HCT116 (cell line): Measurements from ENCODE around the gene ETNPPL. TPM values are rescaled to one million over a fixed set of nuclear protein-coding genes. Genes with fewer than 3 reads are reported as not detected.

Source experiments
- ATAC-seq: fragments of 200-7000 bp; cut with Tn5 transposase; 2 replicates; pipeline ENCODE4 v1.9.1; 2020; ENCODE audit warnings: mild to moderate bottlenecking, moderate library complexity
- BruUV-seq: library from RNA; stranded (reverse); fragments of 400-500 nt; replicated peaks from 2 replicates; lab custom pipeline; 2021; lab: Mats Ljungman, UMichigan
- CTCF ChIA-PET: fragments of 300-600 bp; sonication (Branson Sonifier 250); formaldehyde crosslinking; loops from one replicate; lab custom pipeline; 2021; ENCODE audit warnings: antibody characterized with exemption; lab: Charles Lee
- POLR2A ChIA-PET: fragments of 300-600, 350-600 bp; sonication (Branson Sonifier 250); formaldehyde crosslinking; loops from one replicate; lab custom pipeline; 2021; ENCODE audit warnings: antibody characterized with exemption; lab: Charles Lee
- RAD21 ChIA-PET, 2 experiments: fragments of 300-600 bp; sonication (Branson Sonifier 250); formaldehyde crosslinking; loops; one replicate each; lab custom pipeline; 2023; ENCODE audit warnings: low total read pairs in 2 of 2; ENCODE audit not compliant: uncharacterized antibody in 2 of 2, unreplicated experiment in 2 of 2, low non-redundant PET in 1 of 2; lab: Charles Lee
- DNase-seq: peaks from one replicate; pipeline ENCODE4 v3.0.0-alpha.2; 2010; ENCODE audit warnings: low read depth, low spot score
- H2AFZ ChIP-seq: fragments of 200-600 bp; shearing (Covaris generic), sonication (generic); 2 replicates; pipeline ENCODE4 v1.6.1; 2017; ENCODE audit warnings: low read depth, mixed run types, mixed read lengths, antibody characterized with exemption, low read length; ENCODE audit not compliant: poor library complexity, severe bottlenecking
- H3K27ac ChIP-seq: 2 replicates; pipeline ENCODE4 v1.5.1; 2012; ENCODE audit warnings: low read depth, low read length
- H3K27me3 ChIP-seq: fragments of 200-600 bp; sonication (generic); 2 replicates; pipeline ENCODE4 v1.6.1; 2016; ENCODE audit warnings: mixed run types, low read length, mixed read lengths; ENCODE audit not compliant: insufficient read depth
- H3K36me3 ChIP-seq, 2 experiments: fragments of 200-500 bp in 1 of 2; fragments of 200-600 bp in 1 of 2; sonication (Bioruptor generic) in 1 of 2; sonication (generic) in 1 of 2; 2 replicates each; pipeline versions ENCODE4 v1.5.1 to v1.6.1; 2014 to 2016; ENCODE audit warnings: low read length in 2 of 2, inconsistent platforms in 1 of 2, mixed read lengths in 1 of 2, mixed run types in 1 of 2; ENCODE audit not compliant: insufficient read depth in 2 of 2, control insufficient read depth in 1 of 2
- H3K4me1 ChIP-seq, 2 experiments: fragments of 200-600 bp in 1 of 2; sonication (generic) in 1 of 2; 2 replicates each; pipeline versions ENCODE4 v1.5.1 to v1.6.1; 2012 to 2017; ENCODE audit warnings: low read length in 2 of 2, inconsistent platforms in 1 of 2, mild to moderate bottlenecking in 1 of 2, mixed read lengths in 1 of 2, mixed run types in 1 of 2, moderate library complexity in 1 of 2; ENCODE audit not compliant: insufficient read depth in 2 of 2, control insufficient read depth in 1 of 2
- H3K4me2 ChIP-seq: fragments of 200-600 bp; sonication (generic); 2 replicates; pipeline ENCODE4 v1.6.1; 2017; ENCODE audit warnings: mixed run types, low read length, mixed read lengths
- H3K4me3 ChIP-seq, 2 experiments: fragments of 200-600 bp in 1 of 2; sonication (generic) in 1 of 2; replicated peaks in 1 of 2; 2 replicates each; pipeline ENCODE4 v1.5.1; 2011 to 2016; ENCODE audit warnings: low read length in 2 of 2, control low read depth in 1 of 2, low read depth in 1 of 2, mild to moderate bottlenecking in 1 of 2, mixed read lengths in 1 of 2, mixed run types in 1 of 2
- H3K79me2 ChIP-seq: fragments of 200-600 bp; sonication (generic); 2 replicates; pipeline ENCODE4 v1.6.1; 2017; ENCODE audit warnings: mild to moderate bottlenecking, mixed run types, low read length, moderate library complexity, mixed read lengths; ENCODE audit not compliant: insufficient read depth
- H3K9ac ChIP-seq: fragments of 200-600 bp; sonication (generic); 2 replicates; pipeline ENCODE4 v1.6.1; 2016; ENCODE audit warnings: low read length, mixed read lengths
- H3K9me2 ChIP-seq: fragments of 200-600 bp; sonication (generic), shearing (Covaris generic); 2 replicates; pipeline ENCODE4 v1.6.1; 2017; ENCODE audit warnings: mixed run types, mild to moderate bottlenecking, moderate library complexity; ENCODE audit not compliant: insufficient read depth
- H3K9me3 ChIP-seq, 2 experiments: fragments of 200-500 bp in 1 of 2; fragments of 200-600 bp in 1 of 2; sonication (Bioruptor generic) in 1 of 2; sonication (generic) in 1 of 2; 2 replicates each; pipeline ENCODE4 v1.6.1; 2014 to 2017; ENCODE audit warnings: low read length in 2 of 2, mixed read lengths in 2 of 2, inconsistent platforms in 1 of 2, low read depth in 1 of 2, mild to moderate bottlenecking in 1 of 2, mixed run types in 1 of 2, moderate library complexity in 1 of 2; ENCODE audit not compliant: control insufficient read depth in 1 of 2, insufficient read depth in 1 of 2
- H4K20me1 ChIP-seq: fragments of 200-600 bp; sonication (generic), shearing (Covaris generic); 2 replicates; pipeline ENCODE4 v1.6.1; 2017; ENCODE audit warnings: mixed run types, mild to moderate bottlenecking, moderate library complexity; ENCODE audit not compliant: insufficient read depth
- ATF3 ChIP-seq: IDR thresholded peaks from 2 replicates; pipeline ENCODE4 v1.6.1; 2012
- CBX3 ChIP-seq: IDR thresholded peaks from 2 replicates; pipeline ENCODE4 v1.6.1; 2012; ENCODE audit warnings: low read depth
- CEBPB ChIP-seq: IDR thresholded peaks from 2 replicates; pipeline ENCODE4 v1.6.1; 2012; ENCODE audit warnings: low read depth
- CTCF ChIP-seq, 3 experiments: fragments of 200-600 bp in 1 of 3; sonication (generic) in 1 of 3; IDR thresholded peaks in 2 of 3; conservative IDR thresholded peaks in 1 of 3; 2 replicates each; pipeline ENCODE4 v1.5.1; 2012 to 2017; ENCODE audit warnings: low read depth in 2 of 3, low read length in 2 of 3, antibody characterized with exemption in 1 of 3, borderline replicate concordance in 1 of 3, control low read depth in 1 of 3, mild to moderate bottlenecking in 1 of 3, mixed read lengths in 1 of 3, mixed run types in 1 of 3, moderate library complexity in 1 of 3; ENCODE audit not compliant: insufficient read depth in 1 of 3
- EGR1 ChIP-seq: IDR thresholded peaks from 2 replicates; pipeline ENCODE4 v1.6.1; 2012; ENCODE audit warnings: low read depth
- ELF1 ChIP-seq: IDR thresholded peaks from 2 replicates; pipeline ENCODE4 v1.6.1; 2012; ENCODE audit warnings: low read depth, borderline replicate concordance
- EZH2phosphoT487 ChIP-seq: fragments of 200-600 bp; IDR thresholded peaks from 2 replicates; pipeline ENCODE4 v1.6.1; 2018; ENCODE audit warnings: antibody characterized with exemption, borderline replicate concordance
- FOSL1 ChIP-seq: IDR thresholded peaks from 2 replicates; pipeline ENCODE4 v1.6.1; 2012; ENCODE audit warnings: low read depth
- JUND ChIP-seq: IDR thresholded peaks from 2 replicates; pipeline ENCODE4 v1.6.1; 2012
- POLR2AphosphoS5 ChIP-seq: IDR thresholded peaks from 2 replicates; pipeline ENCODE4 v1.6.1; 2011; ENCODE audit warnings: mild to moderate bottlenecking, low read depth, low read length, moderate library complexity
- REST ChIP-seq: IDR thresholded peaks from 2 replicates; pipeline ENCODE4 v1.6.1; 2012; ENCODE audit warnings: low read depth
- SP1 ChIP-seq: IDR thresholded peaks from 2 replicates; pipeline ENCODE4 v1.6.1; 2012; ENCODE audit warnings: low read depth
- TCF7L2 ChIP-seq: IDR thresholded peaks from 2 replicates; pipeline ENCODE4 v1.7.0; 2011; ENCODE audit warnings: borderline replicate concordance, inconsistent platforms; ENCODE audit not compliant: insufficient read depth, insufficient read length; ENCODE audit errors: extremely low read depth
- YY1 ChIP-seq: IDR thresholded peaks from 2 replicates; pipeline ENCODE4 v1.6.1; 2011; ENCODE audit warnings: low read length, low read depth, moderate library complexity, mild to moderate bottlenecking; ENCODE audit not compliant: insufficient replicate concordance; ENCODE audit errors: extremely low read depth
- ZFX ChIP-seq: fragments of 450-650 bp; IDR thresholded peaks from 2 replicates; pipeline ENCODE4 v1.6.1; 2017
- intact Hi-C: fragments of 100-400 bp; cut with micrococcal nuclease; formaldehyde crosslinking; loops from 2 replicates; pipeline ENCODE4 v1.10.0; 2022
- total RNA-seq: library from RNA; stranded (reverse); gene quantifications from one replicate; pipeline ENCODE4 v1.2.1, GENCODE V29; 2021; ENCODE audit not compliant: unreplicated experiment

Gene ETNPPL
- total RNA-seq, 1 experiment from 2014 or later: not detected

- no peaks in the 10 kb centered on the region for H3K79me2 ChIP-seq
- no peak overlapping the region for H3K4me3 ChIP-seq
- ATAC-seq (no peak), DNase-seq (no peak)
- intact Hi-C loops: no loop called here
- H3K4me1 ChIP-seq: no peaks in the 10 kb centered on the region
- no peaks in the 10 kb centered on the region for H4K20me1 ChIP-seq
- no peaks in the 10 kb centered on the region for H3K9me2 ChIP-seq
- no peak overlapping the region for H3K9ac ChIP-seq
- no peak overlapping the region for H2AFZ ChIP-seq
- H3K9me3 ChIP-seq: no peaks in the 10 kb centered on the region
- no peak for TF ChIP-seq EZH2phosphoT487
- TF ChIP-seq REST: no peak
- no peak for TF ChIP-seq CEBPB
- TF ChIP-seq ELF1: no peak
- no peak for TF ChIP-seq TCF7L2
- TF ChIP-seq EGR1: no peak
- no peak for TF ChIP-seq YY1
- no peak for TF ChIP-seq CBX3
- no peak for TF ChIP-seq ATF3
- no peak for TF ChIP-seq POLR2AphosphoS5
- TF ChIP-seq JUND: no peak
- no peak for TF ChIP-seq CTCF (IDR thresholded peaks at IDR 0.05 in 2 of 3, conservative IDR thresholded peaks at IDR 0.05 in 1 of 3; ENCODE audit: borderline replicate concordance in 1 of 3, insufficient read depth in 1 of 3, low read depth in 2 of 3, low read length in 2 of 3)
- TF ChIP-seq ZFX: no peak
- no peak for TF ChIP-seq FOSL1
- no peak for TF ChIP-seq SP1
- H3K27me3 ChIP-seq: no peaks in the 10 kb centered on the region
- CTCF ChIA-PET: no interaction called here
- POLR2A ChIA-PET: no interaction called here
- RAD21 ChIA-PET: no interaction called here
- H3K4me2 ChIP-seq: no peak overlapping the region
- no TSS peak for BruUV-seq
- no peak overlapping the region for H3K27ac ChIP-seq
- H3K36me3 ChIP-seq: no peaks in the 10 kb centered on the region
Measured at GRCh38 chr4:108700081-108700757, 62.6 kb downstream of the ETNPPL start.
